OCI-LY1 (cell line): ENCODE results near the gene NELL2.

Experiments used
- H2AFZ ChIP-seq: fragments of 200-600 bp; sonication (generic), shearing (Covaris generic); 2 replicates; pipeline ENCODE4 v1.6.0; 2014; ENCODE audit warnings: antibody characterized with exemption, mild to moderate bottlenecking, low read length
- H3F3A ChIP-seq: fragments of 200-600 bp; sonication (generic), shearing (Covaris generic); 2 replicates; pipeline ENCODE4 v1.6.0; 2014; ENCODE audit warnings: mild to moderate bottlenecking, antibody characterized with exemption, low read length, moderate library complexity; ENCODE audit not compliant: insufficient read depth
- H3K27ac ChIP-seq: fragments of 200-600 bp; sonication (generic); 2 replicates; pipeline ENCODE4 v1.5.1; 2014; ENCODE audit warnings: low read length, mixed run types, mild to moderate bottlenecking, low read depth; ENCODE audit not compliant: poor library complexity, severe bottlenecking
- H3K27me3 ChIP-seq: fragments of 200-600 bp; sonication (generic); 2 replicates; pipeline ENCODE4 v1.6.0; 2014; ENCODE audit warnings: antibody characterized with exemption, mild to moderate bottlenecking, low read length, moderate library complexity; ENCODE audit not compliant: insufficient read depth
- H3K36me3 ChIP-seq: fragments of 200-600 bp; sonication (generic); 2 replicates; pipeline ENCODE4 v1.6.1; 2014; ENCODE audit warnings: mild to moderate bottlenecking, antibody characterized with exemption, low read length, moderate library complexity, mixed read lengths; ENCODE audit not compliant: insufficient read depth
- H3K4me1 ChIP-seq: fragments of 200-600 bp; sonication (generic); 2 replicates; pipeline ENCODE4 v1.5.1; 2014; ENCODE audit warnings: mild to moderate bottlenecking, low read length, moderate library complexity; ENCODE audit not compliant: insufficient read depth, severe bottlenecking
- H3K4me2 ChIP-seq: fragments of 200-600 bp; sonication (generic), shearing (Covaris generic); 2 replicates; pipeline ENCODE4 v1.6.1; 2014; ENCODE audit warnings: low read length
- H3K4me3 ChIP-seq: fragments of 200-600 bp; sonication (generic); 2 replicates; pipeline ENCODE4 v1.5.1; 2014; ENCODE audit warnings: low read length, low read depth, mild to moderate bottlenecking, mixed read lengths; ENCODE audit not compliant: poor library complexity, severe bottlenecking
- H3K79me2 ChIP-seq: fragments of 200-600 bp; shearing (Covaris generic); 2 replicates; pipeline ENCODE4 v1.6.1; 2016; ENCODE audit warnings: mixed run types, low read length, mixed read lengths; ENCODE audit not compliant: insufficient read depth
- H3K9ac ChIP-seq: fragments of 200-600 bp; sonication (generic), shearing (Covaris generic); 2 replicates; pipeline ENCODE4 v1.6.1; 2014; ENCODE audit warnings: mild to moderate bottlenecking, low read length, mixed read lengths
- H3K9me2 ChIP-seq: fragments of 200-600 bp; sonication (generic), shearing (Covaris generic); 2 replicates; pipeline ENCODE4 v1.6.1; 2014; ENCODE audit warnings: low read depth, mild to moderate bottlenecking, low read length, mixed read lengths
- H3K9me3 ChIP-seq: fragments of 200-600 bp; shearing (Covaris generic); 2 replicates; pipeline ENCODE4 v1.6.1; 2014; ENCODE audit warnings: low read length, mixed read lengths
- H4K20me1 ChIP-seq: fragments of 200-600 bp; sonication (generic), shearing (Covaris generic); 2 replicates; pipeline ENCODE4 v1.6.0; 2016; ENCODE audit warnings: mild to moderate bottlenecking, low read length; ENCODE audit not compliant: insufficient read depth
- EZH2 ChIP-seq: fragments of 200-600 bp; sonication (generic), shearing (Covaris generic); IDR thresholded peaks from 2 replicates; pipeline ENCODE4 v1.8.0; 2017; ENCODE audit warnings: borderline replicate concordance, mixed run types, mild to moderate bottlenecking, antibody characterized with exemption, low read length, moderate library complexity, mixed read lengths
- TF ChIP-seq, protein P1 (sequence below): fragments of 200-600 bp; sonication (generic), shearing (Covaris generic); IDR thresholded peaks from 2 replicates; pipeline ENCODE4 v1.5.1; 2017; ENCODE audit warnings: mild to moderate bottlenecking, antibody characterized with exemption, low read length, moderate library complexity, mixed read lengths

The NELL2 gene

DNA sequence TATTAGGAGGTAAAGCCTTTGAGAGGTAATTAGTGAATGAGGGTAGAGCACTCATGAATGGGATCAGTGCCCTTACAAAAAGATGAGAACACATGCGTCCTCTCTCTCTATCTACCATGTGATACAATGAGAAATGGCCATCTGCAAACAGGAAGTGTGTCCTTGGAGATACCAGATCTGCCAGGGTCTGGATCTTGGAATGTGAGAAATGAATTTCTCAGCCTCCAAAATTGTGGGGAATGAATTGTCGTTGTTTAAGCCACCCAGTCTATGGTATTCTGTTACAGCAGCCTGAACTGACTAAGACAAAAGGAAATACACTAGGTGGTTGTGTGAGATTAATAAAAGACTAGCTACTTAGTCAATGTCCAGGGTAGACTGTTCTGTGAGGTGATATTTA, 366.6 kb downstream of the NELL2 start:
- no peaks in the 10 kb centered on the region for H3K9me2 ChIP-seq
- no peaks in the 10 kb centered on the region for H3K9me3 ChIP-seq
- no peaks in the 10 kb centered on the region for H3K27me3 ChIP-seq
- no peak overlapping the region for H3K9ac ChIP-seq
- no peaks in the 10 kb centered on the region for H3K79me2 ChIP-seq
- no peak overlapping the region for H2AFZ ChIP-seq
- H3K4me2 ChIP-seq: no peak overlapping the region
- H3K36me3 ChIP-seq: no peaks in the 10 kb centered on the region
- H3K27ac ChIP-seq: peak overlapping the region; percentile 44
- no peaks in the 10 kb centered on the region for H3F3A ChIP-seq
- H3K4me3 ChIP-seq: no peak overlapping the region
- H4K20me1 ChIP-seq: no peaks in the 10 kb centered on the region
- H3K4me1 ChIP-seq: peaks cover 46% of the 10 kb centered on the region
- TF ChIP-seq EZH2: no peak
- TF ChIP-seq, protein P1, sequence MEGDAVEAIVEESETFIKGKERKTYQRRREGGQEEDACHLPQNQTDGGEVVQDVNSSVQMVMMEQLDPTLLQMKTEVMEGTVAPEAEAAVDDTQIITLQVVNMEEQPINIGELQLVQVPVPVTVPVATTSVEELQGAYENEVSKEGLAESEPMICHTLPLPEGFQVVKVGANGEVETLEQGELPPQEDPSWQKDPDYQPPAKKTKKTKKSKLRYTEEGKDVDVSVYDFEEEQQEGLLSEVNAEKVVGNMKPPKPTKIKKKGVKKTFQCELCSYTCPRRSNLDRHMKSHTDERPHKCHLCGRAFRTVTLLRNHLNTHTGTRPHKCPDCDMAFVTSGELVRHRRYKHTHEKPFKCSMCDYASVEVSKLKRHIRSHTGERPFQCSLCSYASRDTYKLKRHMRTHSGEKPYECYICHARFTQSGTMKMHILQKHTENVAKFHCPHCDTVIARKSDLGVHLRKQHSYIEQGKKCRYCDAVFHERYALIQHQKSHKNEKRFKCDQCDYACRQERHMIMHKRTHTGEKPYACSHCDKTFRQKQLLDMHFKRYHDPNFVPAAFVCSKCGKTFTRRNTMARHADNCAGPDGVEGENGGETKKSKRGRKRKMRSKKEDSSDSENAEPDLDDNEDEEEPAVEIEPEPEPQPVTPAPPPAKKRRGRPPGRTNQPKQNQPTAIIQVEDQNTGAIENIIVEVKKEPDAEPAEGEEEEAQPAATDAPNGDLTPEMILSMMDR: no peak

DNA sequence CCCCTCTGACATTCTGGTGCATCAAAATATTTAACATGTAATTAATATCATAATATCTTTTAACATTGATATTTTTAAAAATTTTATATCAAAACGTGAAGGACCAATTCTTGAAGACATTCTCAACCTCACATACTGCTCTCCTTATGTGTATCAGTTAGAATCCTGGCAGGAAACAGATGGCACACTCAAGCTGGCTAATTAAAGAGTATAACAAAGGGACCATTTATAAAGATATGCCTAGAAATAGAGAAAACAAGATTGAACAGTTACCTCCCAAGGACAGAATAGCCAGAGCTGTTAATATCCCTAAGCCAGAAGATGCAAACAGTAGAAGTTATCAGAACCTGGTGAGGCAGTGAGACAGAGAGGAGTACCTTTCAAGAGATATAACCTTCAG, 368.7 kb downstream of the NELL2 start:
- no peak overlapping the region for H3K4me3 ChIP-seq
- no peaks in the 10 kb centered on the region for H3K36me3 ChIP-seq
- no peak overlapping the region for H3K27ac ChIP-seq
- H3F3A ChIP-seq: no peaks in the 10 kb centered on the region
- no peaks in the 10 kb centered on the region for H3K9me3 ChIP-seq
- H3K4me1 ChIP-seq: peaks cover 44% of the 10 kb centered on the region
- H4K20me1 ChIP-seq: no peaks in the 10 kb centered on the region
- no peaks in the 10 kb centered on the region for H3K9me2 ChIP-seq
- no peak overlapping the region for H3K9ac ChIP-seq
- H3K79me2 ChIP-seq: no peaks in the 10 kb centered on the region
- no peak overlapping the region for H3K4me2 ChIP-seq
- H3K27me3 ChIP-seq: no peaks in the 10 kb centered on the region
- TF ChIP-seq, protein P1: no peak
- no peak for TF ChIP-seq EZH2
- no peak overlapping the region for H2AFZ ChIP-seq

DNA sequence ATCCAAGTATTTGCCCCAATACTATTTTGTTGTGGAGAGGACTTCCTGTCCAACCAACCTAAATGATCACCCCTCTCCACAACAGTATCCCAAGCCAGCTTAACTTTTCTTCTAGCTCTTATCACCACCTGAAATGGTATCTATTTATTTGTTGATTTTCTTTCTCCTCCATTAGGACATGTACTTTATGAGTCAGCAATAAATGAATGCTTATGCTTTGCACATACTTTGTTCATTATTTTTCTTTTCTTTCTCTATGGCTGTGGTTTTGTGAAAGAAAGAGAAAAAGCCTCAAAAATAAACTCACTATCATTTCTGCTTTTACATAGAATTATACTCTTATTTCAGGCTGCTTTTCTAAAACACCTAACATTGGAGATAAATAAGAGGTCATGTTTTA, 371.3 kb downstream of the NELL2 start:
- no peak overlapping the region for H3K9ac ChIP-seq
- no peaks in the 10 kb centered on the region for H3F3A ChIP-seq
- no peak overlapping the region for H3K4me3 ChIP-seq
- no peak overlapping the region for H3K27ac ChIP-seq
- H3K4me2 ChIP-seq: no peak overlapping the region
- no peaks in the 10 kb centered on the region for H3K36me3 ChIP-seq
- no peaks in the 10 kb centered on the region for H3K27me3 ChIP-seq
- H3K4me1 ChIP-seq: peaks cover 17% of the 10 kb centered on the region
- H3K9me3 ChIP-seq: no peaks in the 10 kb centered on the region
- no peaks in the 10 kb centered on the region for H4K20me1 ChIP-seq
- no peak for TF ChIP-seq EZH2
- TF ChIP-seq, protein P1: no peak
- H3K9me2 ChIP-seq: no peaks in the 10 kb centered on the region
- no peaks in the 10 kb centered on the region for H3K79me2 ChIP-seq
- no peak overlapping the region for H2AFZ ChIP-seq
